Activated CD4-positive, alpha-beta memory T cell treated with anti-CD3 and anti-CD28 coated beads, Interleukin-2, amount 10 ng/mL, durations not matched to agents 7 days and 5 days (primary cell): ENCODE data around the gene FILIP1. TPM values are rescaled to one million over a fixed set of nuclear protein-coding genes. Genes with fewer than 3 reads are reported as not detected.
A peak's percentile ranks its signal among the peaks of the same experiment; 100 is the strongest.

Experiments
- CTCF ChIA-PET: fragments of 350-600 bp; sonication (Branson Sonifier 250); formaldehyde crosslinking; loops from one replicate; lab custom pipeline; 2021; ENCODE audit warnings: antibody characterized with exemption, inconsistent platforms; lab: Charles Lee
- POLR2A ChIA-PET: fragments of 350-600 bp; sonication (Branson Sonifier 250); formaldehyde crosslinking; loops from one replicate; lab custom pipeline; 2021; ENCODE audit warnings: antibody characterized with exemption; lab: Charles Lee
- DNase-seq: peaks from one replicate; pipeline ENCODE4 v3.0.0-alpha.2; 2020
- H3K27ac Mint-ChIP-seq: one replicate; pipeline ENCODE4 v1.8.0; 2021; ENCODE audit warnings: mild to moderate bottlenecking, mixed read lengths
- H3K27me3 Mint-ChIP-seq: one replicate; pipeline ENCODE4 v1.8.0; 2021; ENCODE audit warnings: mixed read lengths
- H3K36me3 Mint-ChIP-seq: one replicate; pipeline ENCODE4 v1.8.0; 2021; ENCODE audit warnings: low read depth, mixed read lengths
- H3K4me1 Mint-ChIP-seq: one replicate; pipeline ENCODE4 v1.8.0; 2021; ENCODE audit warnings: mixed read lengths
- H3K4me3 Mint-ChIP-seq: one replicate; pipeline ENCODE4 v1.8.0; 2021; ENCODE audit warnings: mild to moderate bottlenecking, mixed read lengths
- H3K9me3 Mint-ChIP-seq: one replicate; pipeline ENCODE4 v1.8.0; 2021; ENCODE audit warnings: mixed read lengths
- total RNA-seq, 2 experiments: library from RNA; stranded (reverse); gene quantifications; one replicate each; pipeline ENCODE4 v1.2.3, GENCODE V29; 2021

FILIP1 gene
- total RNA-seq, 2 experiments from 2014 or later = not detected

GRCh38 chr6:75282706-75283105 lies 210.9 kb downstream of the FILIP1 start:
- no peaks in the 10 kb centered on the region for H3K9me3 Mint-ChIP-seq
- ChIA-PET POLR2A (interaction anchor here (0.8 to 4.4 kb wide), 4 partner anchors 11 to 548 kb away, joined by 3 to 72 read pairs (median 16); partner anchors contain the start of genes COX7A2 and SENP6), CTCF (interaction anchor here (1.7 kb wide), 1 partner anchor 12 kb away, joined by 4 read pairs; no protein-coding TSS in a partner anchor)
- H3K36me3 Mint-ChIP-seq = peaks cover 19% of the 10 kb centered on the region
- H3K27ac Mint-ChIP-seq = no peak overlapping the region
- H3K4me1 Mint-ChIP-seq = peaks cover 52% of the 10 kb centered on the region
- peak overlapping the region; percentile 68 for H3K4me3 Mint-ChIP-seq
- H3K27me3 Mint-ChIP-seq = no peaks in the 10 kb centered on the region
- DNase-seq = no peak

GRCh38 chr6:75281653-75282052 lies 211.9 kb downstream of the FILIP1 start:
- Mint-ChIP-seq H3K4me1 (peaks cover 46% of the 10 kb centered on the region), H3K27me3 (no peaks in the 10 kb centered on the region), H3K36me3 (peaks cover 12% of the 10 kb centered on the region), H3K27ac (no peak overlapping the region), H3K4me3 (peak overlapping the region; percentile 45), H3K9me3 (no peaks in the 10 kb centered on the region)
- ChIA-PET CTCF (no interaction called here), POLR2A (interaction anchor here (1.4 kb wide), 1 partner anchor 320 kb away, joined by 4 read pairs; the partner anchor contains the start of gene SENP6)
- no peak for DNase-seq

DNA sequence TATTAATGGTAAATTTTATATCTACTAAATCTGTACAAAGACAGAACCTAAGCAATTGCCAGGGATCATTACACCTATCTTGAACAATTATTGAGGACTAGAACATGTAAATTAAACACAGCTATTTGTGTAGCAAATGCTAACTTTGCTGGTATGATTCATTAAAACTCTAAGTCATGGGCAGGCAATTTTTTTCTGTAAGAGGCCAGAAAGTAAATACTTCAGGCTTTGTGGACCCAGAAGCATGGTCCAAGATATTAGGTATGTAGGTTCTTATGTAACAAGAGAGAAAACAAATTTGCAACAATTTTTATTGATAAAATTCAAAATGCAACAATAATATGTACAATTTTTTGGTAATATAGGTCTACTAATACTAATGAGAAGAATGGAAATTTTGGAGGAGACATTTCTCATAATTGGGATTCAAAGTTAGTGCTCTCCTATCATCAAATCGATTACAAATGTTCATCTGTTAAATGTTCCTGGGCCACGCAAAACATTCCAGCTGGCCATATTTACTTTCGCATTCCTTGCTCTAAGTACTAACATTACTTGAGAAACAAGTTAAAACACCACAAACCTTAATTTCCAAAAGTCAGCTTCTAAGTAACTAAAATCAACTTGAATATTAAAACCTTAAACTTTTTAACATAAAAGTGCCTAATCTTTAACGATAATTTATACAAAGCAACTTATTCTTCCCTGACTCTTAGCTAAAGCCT lies 213.3 kb downstream of the FILIP1 start:
- Mint-ChIP-seq H3K4me3 (no peak overlapping the region), H3K36me3 (peaks cover 25% of the 10 kb centered on the region), H3K4me1 (peaks cover 49% of the 10 kb centered on the region), H3K27ac (no peak overlapping the region), H3K27me3 (no peaks in the 10 kb centered on the region), H3K9me3 (peaks cover 1% of the 10 kb centered on the region)
- no peak for DNase-seq
- ChIA-PET POLR2A (interaction anchor here (3.6 kb wide), 1 partner anchor 37 kb away, joined by 26 read pairs; the partner anchor contains the start of gene COX7A2), CTCF (interaction anchor here (1.4 to 4.0 kb wide), 2 partner anchors 13 to 39 kb away, joined by 3 to 20 read pairs; no protein-coding TSS in a partner anchor)

- POLR2A ChIA-PET = interaction anchor here (0.7 to 3.6 kb wide), 3 partner anchors 9 to 324 kb away, joined by 3 to 26 read pairs (median 7); partner anchors contain the start of gene COX7A2
- Mint-ChIP-seq H3K4me1 (peaks cover 54% of the 10 kb centered on the region), H3K9me3 (peaks cover 5% of the 10 kb centered on the region), H3K27me3 (no peaks in the 10 kb centered on the region), H3K4me3 (no peak overlapping the region), H3K27ac (no peak overlapping the region), H3K36me3 (peaks cover 32% of the 10 kb centered on the region)
- CTCF ChIA-PET = interaction anchor here (0.8 to 4.0 kb wide), 5 partner anchors 9 to 71 kb away, joined by 3 to 20 read pairs (median 4); partner anchors contain the start of gene COX7A2
- DNase-seq = no peak
Observed at GRCh38 chr6:75279418-75279817, 214.2 kb downstream of the FILIP1 start.

DNA sequence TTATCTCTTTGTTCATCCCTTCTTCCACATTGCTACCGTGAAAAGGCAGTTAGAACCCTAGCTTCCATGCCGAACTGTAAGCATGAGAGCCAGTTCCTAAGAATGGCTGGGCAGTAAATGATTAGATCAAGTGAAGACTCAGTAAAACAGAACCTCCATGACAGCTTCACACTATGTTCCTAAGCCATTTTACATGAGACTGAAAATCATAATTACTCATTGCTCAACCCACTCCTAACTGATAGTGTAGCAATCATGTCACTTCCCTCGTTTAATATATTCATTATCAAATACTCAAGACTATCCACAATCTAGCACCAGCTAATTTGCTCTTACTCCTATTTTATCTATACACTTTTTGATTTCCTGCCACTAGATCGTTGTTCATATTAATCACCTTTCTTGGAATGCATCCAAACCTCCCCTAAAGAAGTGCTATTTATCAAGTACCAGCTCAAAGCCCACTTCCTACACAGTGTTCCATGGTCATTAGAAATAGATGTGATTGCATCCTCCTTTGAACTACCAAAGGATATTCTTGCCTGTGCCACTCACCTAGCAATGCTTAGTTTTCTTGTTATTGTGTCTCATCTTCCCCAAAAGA lies 215.0 kb downstream of the FILIP1 start:
- peaks cover 40% of the 10 kb centered on the region for H3K36me3 Mint-ChIP-seq
- H3K27ac Mint-ChIP-seq = no peak overlapping the region
- H3K4me1 Mint-ChIP-seq = peaks cover 60% of the 10 kb centered on the region
- ChIA-PET CTCF (interaction anchor here (0.8 to 4.0 kb wide), 5 partner anchors 8 to 70 kb away, joined by 3 to 20 read pairs (median 4); partner anchors contain the start of gene COX7A2), POLR2A (interaction anchor here (1.3 to 3.6 kb wide), 3 partner anchors 8 to 35 kb away, joined by 3 to 26 read pairs (median 7); partner anchors contain the start of gene COX7A2)
- DNase-seq = no peak
- H3K9me3 Mint-ChIP-seq = peaks cover 5% of the 10 kb centered on the region
- H3K4me3 Mint-ChIP-seq = no peak overlapping the region
- no peaks in the 10 kb centered on the region for H3K27me3 Mint-ChIP-seq

DNA sequence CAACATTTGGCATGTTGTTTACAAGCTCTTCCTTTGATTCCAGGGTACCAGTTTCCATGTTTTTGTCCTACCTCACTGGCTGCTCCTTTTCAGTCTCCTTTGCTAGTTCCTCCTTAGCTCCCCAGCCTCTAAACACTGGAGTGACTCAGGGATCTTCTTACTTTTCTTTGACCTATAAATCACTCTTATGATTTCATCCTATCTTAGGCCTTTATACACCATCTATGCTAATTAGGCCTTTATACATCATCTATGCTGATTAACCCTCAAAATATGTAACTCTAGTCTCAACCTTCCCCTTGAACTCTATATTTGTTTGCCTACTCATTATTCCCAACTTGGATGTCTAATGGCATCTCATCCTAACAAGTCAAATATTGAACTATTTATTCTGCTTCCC lies 218.5 kb downstream of the FILIP1 start:
- DNase-seq = no peak
- H3K9me3 Mint-ChIP-seq = peaks cover 9% of the 10 kb centered on the region
- no peak overlapping the region for H3K4me3 Mint-ChIP-seq
- peaks cover 53% of the 10 kb centered on the region for H3K4me1 Mint-ChIP-seq
- H3K27me3 Mint-ChIP-seq = no peaks in the 10 kb centered on the region
- peaks cover 68% of the 10 kb centered on the region for H3K36me3 Mint-ChIP-seq
- H3K27ac Mint-ChIP-seq = no peak overlapping the region
- CTCF ChIA-PET = interaction anchor here (0.7 to 1.7 kb wide), 3 partner anchors 8 to 20 kb away, joined by 3 to 6 read pairs (median 4); no protein-coding TSS in a partner anchor
- POLR2A ChIA-PET = interaction anchor here (0.6 to 1.7 kb wide), 2 partner anchors 9 to 13 kb away, joined by 3 to 5 read pairs; no protein-coding TSS in a partner anchor

DNA sequence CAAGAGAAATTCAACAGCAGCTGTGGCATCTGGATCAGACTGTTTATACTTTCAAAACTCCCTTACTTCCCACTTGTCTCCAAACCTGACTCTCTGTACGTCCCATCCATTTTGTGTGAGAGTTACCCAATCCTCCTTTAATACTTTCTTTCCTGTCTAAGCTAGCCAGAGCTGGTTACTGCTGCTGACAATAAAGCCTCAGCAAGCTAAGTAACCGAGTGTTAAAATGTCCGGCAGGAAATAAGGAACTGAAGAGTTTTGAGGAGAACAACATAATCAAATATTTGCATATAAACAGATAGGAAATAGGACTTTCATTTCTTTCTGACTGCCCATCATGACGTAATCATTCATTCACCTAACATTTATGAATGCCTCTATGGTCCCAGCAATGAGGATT lies 220.6 kb downstream of the FILIP1 start:
- Mint-ChIP-seq H3K27ac (no peak overlapping the region), H3K36me3 (peaks cover 61% of the 10 kb centered on the region), H3K4me3 (no peak overlapping the region), H3K27me3 (no peaks in the 10 kb centered on the region), H3K9me3 (peaks cover 9% of the 10 kb centered on the region), H3K4me1 (peaks cover 45% of the 10 kb centered on the region)
- DNase-seq = no peak
- ChIA-PET CTCF (interaction anchor here (1.1 to 1.5 kb wide), 2 partner anchors 24 to 69 kb away, joined by 3 read pairs; no protein-coding TSS in a partner anchor), POLR2A (interaction anchor here (5.2 kb wide), 1 partner anchor 11 kb away, joined by 28 read pairs; the partner anchor contains the start of gene TMEM30A)

DNA sequence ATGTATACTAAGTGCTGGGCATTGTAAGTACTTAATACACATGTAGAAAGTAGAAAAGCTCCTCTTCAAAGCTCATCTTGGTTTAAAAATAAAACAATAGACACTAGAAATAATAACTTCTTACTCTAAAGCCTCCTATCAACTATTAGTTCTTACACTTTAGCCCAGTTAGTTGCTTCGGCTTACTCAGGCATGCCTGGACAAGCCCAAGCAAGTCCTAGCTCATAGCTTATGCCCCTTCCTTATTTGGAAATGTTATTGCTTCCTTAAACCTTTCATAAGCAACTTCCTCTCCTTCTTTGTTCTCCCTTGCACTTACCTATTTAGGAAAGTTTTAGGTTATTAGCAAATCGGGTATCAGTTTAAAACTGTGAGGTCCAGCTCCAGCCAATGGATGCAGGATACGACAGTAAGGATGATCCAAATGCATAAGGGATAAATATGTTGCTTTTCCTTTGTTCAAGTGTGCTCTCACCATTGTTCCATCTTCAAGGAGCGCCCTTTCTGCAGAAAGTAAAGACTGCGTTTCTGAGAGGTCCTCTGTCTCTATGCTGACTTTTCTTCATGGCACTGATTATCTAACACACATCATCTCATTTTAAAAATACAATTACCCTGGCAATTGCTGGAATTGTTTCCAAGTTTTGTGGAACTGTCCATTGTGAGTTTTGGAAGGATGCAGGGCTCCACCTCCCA lies 221.3 kb downstream of the FILIP1 start:
- Mint-ChIP-seq H3K4me3 (no peak overlapping the region), H3K27me3 (no peaks in the 10 kb centered on the region), H3K4me1 (peaks cover 50% of the 10 kb centered on the region), H3K9me3 (peaks cover 9% of the 10 kb centered on the region), H3K27ac (peak overlapping the region; percentile 4), H3K36me3 (peaks cover 60% of the 10 kb centered on the region)
- CTCF ChIA-PET = interaction anchor here (1.1 to 1.5 kb wide), 2 partner anchors 25 to 68 kb away, joined by 3 read pairs; no protein-coding TSS in a partner anchor
- POLR2A ChIA-PET = interaction anchor here (0.9 to 5.2 kb wide), 2 partner anchors 12 to 29 kb away, joined by 5 to 28 read pairs; partner anchors contain the start of genes COX7A2 and TMEM30A
- no peak for DNase-seq

GRCh38 chr6:75268988-75269354 lies 224.6 kb downstream of the FILIP1 start:
- ChIA-PET POLR2A (interaction anchor here (5.2 kb wide), 1 partner anchor 15 kb away, joined by 28 read pairs; the partner anchor contains the start of gene TMEM30A), CTCF (interaction anchor here (3.8 kb wide), 1 partner anchor 10 kb away, joined by 20 read pairs; no protein-coding TSS in a partner anchor)
- peaks cover 31% of the 10 kb centered on the region for H3K4me1 Mint-ChIP-seq
- no peaks in the 10 kb centered on the region for H3K27me3 Mint-ChIP-seq
- H3K36me3 Mint-ChIP-seq = peaks cover 32% of the 10 kb centered on the region
- H3K4me3 Mint-ChIP-seq = no peak overlapping the region
- H3K9me3 Mint-ChIP-seq = peaks cover 4% of the 10 kb centered on the region
- no peak overlapping the region for H3K27ac Mint-ChIP-seq
- DNase-seq = no peak

- Mint-ChIP-seq H3K36me3 (peaks cover 32% of the 10 kb centered on the region), H3K4me1 (peaks cover 28% of the 10 kb centered on the region), H3K9me3 (peaks cover 4% of the 10 kb centered on the region), H3K27ac (no peak overlapping the region), H3K4me3 (no peak overlapping the region), H3K27me3 (no peaks in the 10 kb centered on the region)
- ChIA-PET CTCF (interaction anchor here (0.7 to 3.8 kb wide), 6 partner anchors 10 to 273 kb away, joined by 3 to 20 read pairs (median 6); no protein-coding TSS in a partner anchor), POLR2A (interaction anchor here (1.1 to 5.2 kb wide), 6 partner anchors 10 to 333 kb away, joined by 3 to 28 read pairs (median 4); partner anchors contain the start of genes SENP6 and TMEM30A)
- DNase-seq = no peak
Observed at GRCh38 chr6:75268121-75268987, 225.2 kb downstream of the FILIP1 start.

DNA sequence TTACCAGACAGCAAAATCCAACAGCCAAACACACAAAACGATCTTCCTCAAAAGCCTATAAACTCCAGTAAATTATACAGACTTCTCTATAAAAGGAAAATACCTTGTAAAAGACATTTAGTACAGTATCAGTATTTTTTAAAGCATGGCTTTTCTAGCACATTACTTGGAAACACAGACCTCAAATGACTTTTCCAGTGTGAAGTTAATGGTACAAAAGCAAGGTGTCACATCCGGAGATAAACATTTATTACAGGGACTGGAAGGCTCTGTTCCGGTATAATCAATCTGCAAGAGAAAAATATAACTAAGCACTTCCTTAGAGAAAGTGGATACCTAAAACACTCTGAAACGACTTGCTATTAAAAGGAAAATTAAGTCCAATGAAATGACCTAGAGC lies 226.1 kb downstream of the FILIP1 start:
- ChIA-PET POLR2A (interaction anchor here (1.1 to 1.7 kb wide), 5 partner anchors 11 to 334 kb away, joined by 3 to 13 read pairs (median 3); partner anchors contain the start of genes SENP6 and TMEM30A), CTCF (interaction anchor here (0.9 to 3.8 kb wide), 13 partner anchors 8 to 279 kb away, joined by 3 to 20 read pairs (median 5); partner anchors contain the start of gene COX7A2)
- Mint-ChIP-seq H3K27me3 (no peaks in the 10 kb centered on the region), H3K4me3 (no peak overlapping the region), H3K9me3 (peaks cover 4% of the 10 kb centered on the region), H3K36me3 (peaks cover 29% of the 10 kb centered on the region), H3K27ac (no peak overlapping the region), H3K4me1 (peaks cover 32% of the 10 kb centered on the region)
- no peak for DNase-seq
